ENCODE measurements around the gene CTXN3.
A peak's percentile ranks its signal among the peaks of the same experiment; 100 is the strongest.

Gene CTXN3

DNA sequence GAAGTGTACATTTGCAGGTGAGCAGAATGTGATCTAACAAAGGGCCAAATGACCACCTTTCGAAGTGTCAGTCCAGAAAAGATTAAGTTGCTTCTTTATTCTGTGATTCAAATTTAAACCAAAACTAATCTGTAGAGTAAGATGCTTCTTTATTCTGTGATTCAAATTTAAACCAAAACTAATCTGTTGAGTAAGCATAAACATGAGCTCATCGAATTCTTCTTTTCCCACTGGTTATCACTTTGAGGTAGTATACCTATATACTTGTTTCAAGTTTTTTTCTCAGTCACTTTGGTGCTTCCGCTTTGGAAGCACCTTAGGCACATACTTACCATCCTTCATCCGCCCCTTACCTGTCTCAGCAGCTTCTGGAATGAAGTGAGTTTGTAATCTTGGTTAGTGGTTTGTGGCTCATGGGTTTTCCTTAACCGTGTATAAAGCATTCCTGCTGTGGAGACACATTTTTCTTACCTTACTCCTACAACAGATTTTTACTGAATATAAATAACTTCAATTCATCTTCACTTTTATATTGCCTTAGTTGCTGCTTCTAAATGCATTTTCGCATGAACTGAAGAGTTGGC, 40.7 kb upstream of the CTXN3 start:
- no peak overlapping the region for H3K4me3 ChIP-seq (ENCODE audit: low read depth, low read length)
- TF ChIP-seq, protein P1, sequence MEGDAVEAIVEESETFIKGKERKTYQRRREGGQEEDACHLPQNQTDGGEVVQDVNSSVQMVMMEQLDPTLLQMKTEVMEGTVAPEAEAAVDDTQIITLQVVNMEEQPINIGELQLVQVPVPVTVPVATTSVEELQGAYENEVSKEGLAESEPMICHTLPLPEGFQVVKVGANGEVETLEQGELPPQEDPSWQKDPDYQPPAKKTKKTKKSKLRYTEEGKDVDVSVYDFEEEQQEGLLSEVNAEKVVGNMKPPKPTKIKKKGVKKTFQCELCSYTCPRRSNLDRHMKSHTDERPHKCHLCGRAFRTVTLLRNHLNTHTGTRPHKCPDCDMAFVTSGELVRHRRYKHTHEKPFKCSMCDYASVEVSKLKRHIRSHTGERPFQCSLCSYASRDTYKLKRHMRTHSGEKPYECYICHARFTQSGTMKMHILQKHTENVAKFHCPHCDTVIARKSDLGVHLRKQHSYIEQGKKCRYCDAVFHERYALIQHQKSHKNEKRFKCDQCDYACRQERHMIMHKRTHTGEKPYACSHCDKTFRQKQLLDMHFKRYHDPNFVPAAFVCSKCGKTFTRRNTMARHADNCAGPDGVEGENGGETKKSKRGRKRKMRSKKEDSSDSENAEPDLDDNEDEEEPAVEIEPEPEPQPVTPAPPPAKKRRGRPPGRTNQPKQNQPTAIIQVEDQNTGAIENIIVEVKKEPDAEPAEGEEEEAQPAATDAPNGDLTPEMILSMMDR (conservative IDR thresholded peaks at IDR 0.05; ENCODE audit: low read depth, low read length) = no peak
- no peak for DNase-seq (ENCODE audit: low read depth)

DNA sequence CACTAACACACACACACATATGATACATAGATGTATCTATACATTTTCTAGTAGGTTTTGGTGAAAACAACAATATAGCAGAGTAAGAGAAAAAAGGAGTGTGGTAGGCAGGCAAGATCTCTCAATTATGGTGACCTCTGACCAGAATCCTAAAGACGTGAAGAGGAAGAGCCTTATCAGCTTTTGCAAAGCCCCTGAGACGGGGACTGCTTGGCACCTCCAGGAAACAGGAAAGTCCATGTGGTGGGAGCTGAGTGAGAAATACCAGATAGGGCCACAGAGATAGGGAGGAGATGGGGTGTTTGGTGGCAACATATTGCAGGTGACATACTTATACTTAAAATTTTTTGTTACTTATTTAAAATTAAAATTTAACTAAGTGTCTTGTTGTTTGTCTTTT, 39.9 kb upstream of the CTXN3 start:
- TF ChIP-seq, protein P1 (conservative IDR thresholded peaks at IDR 0.05; ENCODE audit: low read depth, low read length) = no peak
- no peak for DNase-seq (ENCODE audit: low read depth)
- no peak overlapping the region for H3K4me3 ChIP-seq (ENCODE audit: low read depth, low read length)

DNA sequence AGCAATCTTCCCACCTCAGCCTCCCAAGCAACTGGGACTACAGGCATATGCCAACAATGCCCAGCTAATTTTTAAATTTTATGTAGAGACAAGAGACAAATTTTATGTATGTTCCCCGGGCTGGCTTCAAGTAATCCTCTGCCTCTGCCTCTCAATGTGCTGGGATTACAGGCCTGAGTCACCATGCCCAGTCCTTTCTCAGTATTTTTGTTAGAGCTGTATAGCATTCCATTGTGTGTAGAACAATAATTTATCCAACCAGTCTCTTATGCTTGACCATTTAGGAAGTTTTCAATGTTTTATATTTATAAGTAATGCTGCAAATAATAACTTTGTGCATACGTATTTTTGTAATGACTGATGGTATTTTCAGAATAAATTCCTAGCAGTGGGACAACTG, 38.9 kb upstream of the CTXN3 start:
- no peak for DNase-seq (ENCODE audit: low read depth)
- TF ChIP-seq, protein P1 (conservative IDR thresholded peaks at IDR 0.05; ENCODE audit: low read depth, low read length) = no peak
- H3K4me3 ChIP-seq (ENCODE audit: low read depth, low read length) = no peak overlapping the region

DNA sequence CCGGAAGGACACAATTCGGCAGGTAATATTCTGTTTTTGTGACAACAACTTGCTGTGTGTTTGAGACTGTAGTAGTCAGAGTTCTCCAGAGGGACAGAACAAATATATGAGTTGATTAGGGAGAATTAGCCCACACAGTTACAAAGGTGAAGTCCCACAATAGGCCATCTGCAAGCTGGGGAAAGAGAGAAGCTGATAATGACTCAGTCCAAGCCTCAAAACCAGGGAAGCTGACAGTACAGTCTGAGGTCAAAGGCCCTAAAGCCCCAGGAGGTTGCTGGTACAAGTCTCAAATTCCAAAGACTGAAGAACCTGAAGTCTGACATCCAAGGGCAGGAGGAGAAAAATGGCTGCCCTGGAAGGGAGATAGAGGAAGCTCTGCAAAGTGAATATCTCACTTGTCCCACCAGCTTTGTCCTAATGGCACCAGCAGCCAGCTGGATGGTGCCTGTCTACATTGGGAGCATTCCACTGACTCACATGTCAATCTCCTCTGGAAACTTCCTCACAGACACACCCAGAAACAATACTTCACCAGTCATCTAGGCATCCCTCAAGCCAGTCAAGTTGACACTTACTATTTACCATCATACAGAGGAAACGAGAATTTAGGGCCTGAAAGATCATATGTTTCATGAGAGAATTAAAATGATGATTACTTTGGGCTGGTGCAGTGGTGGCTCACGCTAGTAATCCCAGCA, 36.3 kb upstream of the CTXN3 start:
- no peak overlapping the region for H3K4me3 ChIP-seq (ENCODE audit: low read depth, low read length)
- peak; percentile 27 for DNase-seq (ENCODE audit: low read depth)
- TF ChIP-seq, protein P1 (conservative IDR thresholded peaks at IDR 0.05; ENCODE audit: low read depth, low read length) = no peak

- DNase-seq (ENCODE audit: low read depth) = peak; percentile 29
- H3K4me3 ChIP-seq (ENCODE audit: low read depth, low read length) = no peak overlapping the region
- TF ChIP-seq, protein P1 (conservative IDR thresholded peaks at IDR 0.05; ENCODE audit: low read depth, low read length) = no peak
Measured at GRCh38 chr5:127615916-127616315, 33.0 kb upstream of the CTXN3 start.

DNA sequence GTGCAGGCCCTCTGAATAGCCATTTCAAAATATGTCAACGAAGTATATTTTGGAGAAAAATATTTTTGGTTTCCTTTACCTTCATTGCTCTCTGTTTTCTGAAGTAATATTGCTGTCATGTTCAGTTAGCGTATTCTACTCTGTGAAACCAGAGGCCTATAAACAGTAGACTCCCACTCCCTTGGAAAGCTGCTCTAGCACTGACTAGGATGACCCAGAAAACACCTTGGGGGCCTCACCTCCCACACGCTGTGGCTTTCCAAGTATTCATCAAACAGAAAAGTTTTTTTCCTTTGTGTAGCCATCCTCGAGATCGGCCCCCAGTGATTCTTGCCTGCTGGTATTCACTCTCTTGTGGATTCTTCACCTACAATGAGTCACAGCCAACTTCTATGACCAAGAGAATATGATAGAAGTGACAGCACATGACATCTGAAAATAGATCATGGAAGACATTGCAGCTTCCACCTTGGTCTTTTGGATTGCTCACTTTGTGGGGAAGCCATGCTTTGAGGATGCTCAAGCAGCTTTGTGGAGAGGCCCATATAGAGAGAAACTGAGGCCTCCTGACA, 28.9 kb upstream of the CTXN3 start:
- H3K4me3 ChIP-seq (ENCODE audit: low read depth, low read length) = no peak overlapping the region
- TF ChIP-seq, protein P1 (conservative IDR thresholded peaks at IDR 0.05; ENCODE audit: low read depth, low read length) = no peak
- no peak for DNase-seq (ENCODE audit: low read depth)
